ENCODE data around the gene EPHA6. TPM values are rescaled to one million over a fixed set of nuclear protein-coding genes. Genes with fewer than 3 reads are reported as not detected.

EPHA6 gene
- total and polyA plus RNA-seq, 2 donors (not counting 1 experiment from before 2014, with no cell fraction given) = not detected

DNA sequence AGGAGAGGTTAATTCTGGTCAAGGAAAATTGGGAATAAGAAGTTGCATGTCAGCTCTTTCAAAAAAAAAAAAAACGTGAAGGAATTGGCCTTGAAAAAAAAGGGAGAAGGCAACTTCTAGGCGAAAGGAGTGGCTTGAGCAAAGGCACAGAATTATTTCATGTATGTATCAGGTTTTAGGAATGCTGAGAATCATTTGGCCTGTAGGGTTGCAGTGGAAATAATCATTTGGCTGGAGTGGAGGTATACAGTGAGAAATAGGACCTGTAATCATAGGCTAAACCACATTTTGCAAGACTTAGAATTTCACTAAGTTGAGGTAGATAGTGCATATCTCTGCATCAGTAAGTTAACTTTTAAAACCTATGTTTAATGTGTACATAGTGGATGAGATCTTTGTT, 54.9 kb downstream of the EPHA6 start:
- TF ChIP-seq, protein P1, sequence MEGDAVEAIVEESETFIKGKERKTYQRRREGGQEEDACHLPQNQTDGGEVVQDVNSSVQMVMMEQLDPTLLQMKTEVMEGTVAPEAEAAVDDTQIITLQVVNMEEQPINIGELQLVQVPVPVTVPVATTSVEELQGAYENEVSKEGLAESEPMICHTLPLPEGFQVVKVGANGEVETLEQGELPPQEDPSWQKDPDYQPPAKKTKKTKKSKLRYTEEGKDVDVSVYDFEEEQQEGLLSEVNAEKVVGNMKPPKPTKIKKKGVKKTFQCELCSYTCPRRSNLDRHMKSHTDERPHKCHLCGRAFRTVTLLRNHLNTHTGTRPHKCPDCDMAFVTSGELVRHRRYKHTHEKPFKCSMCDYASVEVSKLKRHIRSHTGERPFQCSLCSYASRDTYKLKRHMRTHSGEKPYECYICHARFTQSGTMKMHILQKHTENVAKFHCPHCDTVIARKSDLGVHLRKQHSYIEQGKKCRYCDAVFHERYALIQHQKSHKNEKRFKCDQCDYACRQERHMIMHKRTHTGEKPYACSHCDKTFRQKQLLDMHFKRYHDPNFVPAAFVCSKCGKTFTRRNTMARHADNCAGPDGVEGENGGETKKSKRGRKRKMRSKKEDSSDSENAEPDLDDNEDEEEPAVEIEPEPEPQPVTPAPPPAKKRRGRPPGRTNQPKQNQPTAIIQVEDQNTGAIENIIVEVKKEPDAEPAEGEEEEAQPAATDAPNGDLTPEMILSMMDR (IDR thresholded peaks at IDR 0.05) = no peak
- TF ChIP-seq EZH2 (IDR thresholded peaks at IDR 0.05; ENCODE audit: borderline replicate concordance, insufficient read depth, low read depth, low read length, poor library complexity, severe bottlenecking) = no peak
- intact Hi-C loops (cut with micrococcal nuclease) = no loop called here
- no peak overlapping the region for H3K4me3 Mint-ChIP-seq

DNA sequence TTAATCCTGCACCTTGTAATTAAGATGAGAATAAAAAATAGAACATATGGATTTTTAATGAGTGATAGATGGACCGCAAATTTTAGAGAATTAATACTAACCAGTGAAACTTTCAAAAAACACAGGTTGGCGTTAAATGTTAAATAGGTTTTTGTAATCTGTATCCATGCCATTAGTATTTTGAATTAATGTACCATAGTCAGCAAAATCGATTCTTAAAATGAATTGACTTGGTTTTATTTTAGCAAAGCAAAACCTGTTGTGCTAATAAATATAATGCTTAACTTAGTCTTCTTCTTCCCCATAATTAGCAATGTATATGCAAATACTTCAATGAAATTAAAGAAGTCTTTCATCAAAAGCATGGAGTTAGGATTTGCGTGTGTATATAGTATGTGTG, 63.1 kb downstream of the EPHA6 start:
- TF ChIP-seq, protein P1 (IDR thresholded peaks at IDR 0.05) = no peak
- no peak for TF ChIP-seq EZH2 (IDR thresholded peaks at IDR 0.05; ENCODE audit: borderline replicate concordance, insufficient read depth, low read depth, low read length, poor library complexity, severe bottlenecking)
- WGBS (ENCODE audit: insufficient coverage) = no CpG with 5 or more reads among the region's 4 CpGs
- H3K27me3 ChIP-seq (replicated peaks in 1 of 4; ENCODE audit: control extremely low read depth in 1 of 4, control insufficient read depth in 3 of 4, insufficient read depth in 4 of 4, low read length in 3 of 4) = no peaks in the 10 kb centered on the region
- peaks cover 2% of the 10 kb centered on the region for H3K9me3 Mint-ChIP-seq (ENCODE audit: insufficient read depth)
- DNase-seq (no peak), ATAC-seq (ENCODE audit: low read depth) (no peak)
- H3K4me1 Mint-ChIP-seq = no peaks in the 10 kb centered on the region
- H3K27ac Mint-ChIP-seq = no peak overlapping the region
- no peaks in the 10 kb centered on the region for H3K79me2 ChIP-seq (ENCODE audit: control insufficient read depth, insufficient read depth, low read length)
- intact Hi-C loops (cut with micrococcal nuclease) = no loop called here
- H3K27ac ChIP-seq (ENCODE audit: low read length in 2 of 2) = no peak overlapping the region
- no peaks in the 10 kb centered on the region for H3K27me3 Mint-ChIP-seq
- H3K9ac ChIP-seq (ENCODE audit: low read length) = no peak overlapping the region
- no peaks in the 10 kb centered on the region for H3K36me3 ChIP-seq (replicated peaks in 1 of 2; ENCODE audit: control extremely low read depth in 1 of 2, control insufficient read depth in 1 of 2, extremely low read depth in 1 of 2, insufficient read depth in 2 of 2, low read length in 1 of 2)
- no peaks in the 10 kb centered on the region for H4K20me1 ChIP-seq (ENCODE audit: control insufficient read depth, insufficient read depth, low read length, poor library complexity, severe bottlenecking)
- H3K9me3 ChIP-seq (ENCODE audit: control extremely low read depth in 1 of 3, control insufficient read depth in 2 of 3, insufficient read depth in 1 of 3, low read length in 2 of 3) = peaks cover 0 to 4% (median 0%) of the 10 kb centered on the region in 3 donors
- no peak overlapping the region for H3K4me2 ChIP-seq (replicated peaks; ENCODE audit: low read depth, low read length, poor library complexity, severe bottlenecking)
- no peak overlapping the region for H3K4me3 Mint-ChIP-seq
- H3K4me3 ChIP-seq (ENCODE audit: control extremely low read depth in 1 of 5, extremely low read depth in 1 of 5, insufficient read depth in 1 of 5, low read depth in 2 of 5, low read length in 4 of 5) = no peak overlapping the region
- H2AFZ ChIP-seq (ENCODE audit: insufficient read depth, low read depth, low read length, poor library complexity, severe bottlenecking) = no peak overlapping the region
- no peaks in the 10 kb centered on the region for H3K4me1 ChIP-seq (ENCODE audit: control insufficient read depth in 2 of 2, insufficient read depth in 2 of 2, low read length in 2 of 2)
- ChIA-PET POLR2A (no interaction called here), CTCF (no interaction called here)

More for the DNA sequence above, 54.9 kb downstream of the EPHA6 start:
- no peaks in the 10 kb centered on the region for H3K27me3 Mint-ChIP-seq
- H3K4me2 ChIP-seq (replicated peaks; ENCODE audit: low read depth, low read length, poor library complexity, severe bottlenecking) = no peak overlapping the region
- H3K9me3 Mint-ChIP-seq (ENCODE audit: insufficient read depth) = no peaks in the 10 kb centered on the region
- H3K4me3 ChIP-seq (ENCODE audit: control extremely low read depth in 1 of 5, extremely low read depth in 1 of 5, insufficient read depth in 1 of 5, low read depth in 2 of 5, low read length in 4 of 5) = no peak overlapping the region
- H3K36me3 ChIP-seq (replicated peaks in 1 of 2; ENCODE audit: control extremely low read depth in 1 of 2, control insufficient read depth in 1 of 2, extremely low read depth in 1 of 2, insufficient read depth in 2 of 2, low read length in 1 of 2) = no peaks in the 10 kb centered on the region
- ATAC-seq (ENCODE audit: low read depth) (no peak), DNase-seq (no peak)
- H4K20me1 ChIP-seq (ENCODE audit: control insufficient read depth, insufficient read depth, low read length, poor library complexity, severe bottlenecking) = no peaks in the 10 kb centered on the region
- H3K79me2 ChIP-seq (ENCODE audit: control insufficient read depth, insufficient read depth, low read length) = no peaks in the 10 kb centered on the region
- no peaks in the 10 kb centered on the region for H3K27me3 ChIP-seq (replicated peaks in 1 of 4; ENCODE audit: control extremely low read depth in 1 of 4, control insufficient read depth in 3 of 4, insufficient read depth in 4 of 4, low read length in 3 of 4)
- H3K27ac Mint-ChIP-seq = no peak overlapping the region
- no peak overlapping the region for H3K9ac ChIP-seq (ENCODE audit: low read length)
- POLR2A ChIA-PET = no interaction called here
- no peak overlapping the region for H2AFZ ChIP-seq (ENCODE audit: insufficient read depth, low read depth, low read length, poor library complexity, severe bottlenecking)
- 94% methylated on average over 2 of the region's 2 CpGs for WGBS (ENCODE audit: insufficient coverage)
- H3K9me3 ChIP-seq (ENCODE audit: control extremely low read depth in 1 of 3, control insufficient read depth in 2 of 3, insufficient read depth in 1 of 3, low read length in 2 of 3) = no peaks in the 10 kb centered on the region
- CTCF ChIA-PET = no interaction called here
- no peak overlapping the region for H3K27ac ChIP-seq (ENCODE audit: low read length in 2 of 2)
- no peaks in the 10 kb centered on the region for H3K4me1 Mint-ChIP-seq
- H3K4me1 ChIP-seq (ENCODE audit: control insufficient read depth in 2 of 2, insufficient read depth in 2 of 2, low read length in 2 of 2) = no peaks in the 10 kb centered on the region

Measured in B cell (primary cell).